ENCODE results near the gene PGAP6. TPM values are rescaled to one million over a fixed set of nuclear protein-coding genes. Genes with fewer than 3 reads are reported as not detected.
"Not testable (repeated sequence)": the region's sequence is repeated elsewhere in the genome, so short reads cannot be mapped to it uniquely, and the experiment has no call there.

The PGAP6 gene
- total RNA-seq, 1 donor from 2014 or later: 11.0 TPM

GRCh38 chr16:392450-393030 is 10.8 kb upstream of the PGAP6 start:
- H3K9me3 ChIP-seq (ENCODE audit: control insufficient read depth in 3 of 3, low read length in 3 of 3): peaks cover 0 to 3% (median 0%) of the 10 kb centered on the region in 3 donors
- no peak overlapping the region for H3K4me3 ChIP-seq (ENCODE audit: low read length in 3 of 3)
- H3K27me3 ChIP-seq (ENCODE audit: control insufficient read depth in 3 of 3, insufficient read depth in 3 of 3, low read length in 3 of 3): no peaks in the 10 kb centered on the region
- H3K36me3 ChIP-seq (ENCODE audit: control insufficient read depth in 3 of 3, insufficient read depth in 3 of 3, low read length in 3 of 3): peaks cover 0 to 2% (median 0%) of the 10 kb centered on the region in 3 donors
- H3K9ac ChIP-seq (ENCODE audit: low read depth in 1 of 3, low read length in 3 of 3): no peak overlapping the region
- H3K27ac ChIP-seq (ENCODE audit: low read depth, low read length): no peak overlapping the region
- H3K4me1 ChIP-seq (ENCODE audit: control insufficient read depth in 3 of 3, insufficient read depth in 3 of 3, low read length in 3 of 3): peaks cover 6 to 14% (median 10%) of the 10 kb centered on the region in 3 donors

GRCh38 chr16:391885-392335 is 10.1 kb upstream of the PGAP6 start:
- no peaks in the 10 kb centered on the region for H3K27me3 ChIP-seq (ENCODE audit: control insufficient read depth in 3 of 3, insufficient read depth in 3 of 3, low read length in 3 of 3)
- H3K4me3 ChIP-seq (ENCODE audit: low read length in 3 of 3): no peak overlapping the region
- H3K36me3 ChIP-seq (ENCODE audit: control insufficient read depth in 3 of 3, insufficient read depth in 3 of 3, low read length in 3 of 3): peaks cover 0 to 2% (median 0%) of the 10 kb centered on the region in 3 donors
- no peak overlapping the region for H3K9ac ChIP-seq (ENCODE audit: low read depth in 1 of 3, low read length in 3 of 3)
- peaks cover 6 to 14% (median 11%) of the 10 kb centered on the region in 3 donors for H3K4me1 ChIP-seq (ENCODE audit: control insufficient read depth in 3 of 3, insufficient read depth in 3 of 3, low read length in 3 of 3)
- no peak overlapping the region for H3K27ac ChIP-seq (ENCODE audit: low read depth, low read length)
- H3K9me3 ChIP-seq (ENCODE audit: control insufficient read depth in 3 of 3, low read length in 3 of 3): peaks cover 0 to 3% (median 0%) of the 10 kb centered on the region in 3 donors

GRCh38 chr16:389352-389751 is 7.6 kb upstream of the PGAP6 start:
- peaks cover 0 to 2% (median 0%) of the 10 kb centered on the region in 3 donors for H3K36me3 ChIP-seq (ENCODE audit: control insufficient read depth in 3 of 3, insufficient read depth in 3 of 3, low read length in 3 of 3)
- no peak overlapping the region for H3K27ac ChIP-seq (ENCODE audit: low read depth, low read length)
- H3K27me3 ChIP-seq (ENCODE audit: control insufficient read depth in 3 of 3, insufficient read depth in 3 of 3, low read length in 3 of 3): no peaks in the 10 kb centered on the region
- H3K9me3 ChIP-seq (ENCODE audit: control insufficient read depth in 3 of 3, low read length in 3 of 3): peaks cover 0 to 3% (median 0%) of the 10 kb centered on the region in 3 donors
- H3K4me3 ChIP-seq (ENCODE audit: low read length in 3 of 3): no peak overlapping the region
- H3K9ac ChIP-seq (ENCODE audit: low read depth in 1 of 3, low read length in 3 of 3): no peak overlapping the region
- H3K4me1 ChIP-seq (ENCODE audit: control insufficient read depth in 3 of 3, insufficient read depth in 3 of 3, low read length in 3 of 3): peaks cover 9 to 21% (median 21%) of the 10 kb centered on the region in 3 donors

GRCh38 chr16:387761-388666 is 6.2 kb upstream of the PGAP6 start:
- peak overlapping the region in 2 of 3 donors; percentile 24 to 52 for H3K4me3 ChIP-seq (ENCODE audit: low read length in 3 of 3)
- not testable (repeated sequence) for H3K27me3 ChIP-seq (ENCODE audit: control insufficient read depth in 3 of 3, insufficient read depth in 3 of 3, low read length in 3 of 3); H3K27ac ChIP-seq (ENCODE audit: low read depth, low read length); H3K36me3 ChIP-seq (ENCODE audit: control insufficient read depth in 3 of 3, insufficient read depth in 3 of 3, low read length in 3 of 3); H3K9me3 ChIP-seq (ENCODE audit: control insufficient read depth in 3 of 3, low read length in 3 of 3)
- H3K9ac ChIP-seq (ENCODE audit: low read depth in 1 of 3, low read length in 3 of 3): peak overlapping the region in 1 of 3 donors; percentile 58
- H3K4me1 ChIP-seq (ENCODE audit: control insufficient read depth in 3 of 3, insufficient read depth in 3 of 3, low read length in 3 of 3): peaks cover 20 to 34% (median 34%) of the 10 kb centered on the region in 3 donors

- H3K4me1 ChIP-seq (ENCODE audit: control insufficient read depth in 3 of 3, insufficient read depth in 3 of 3, low read length in 3 of 3): peaks cover 22 to 38% (median 38%) of the 10 kb centered on the region in 3 donors
- peak overlapping the region in 2 of 3 donors; percentile 20 to 53 for H3K9ac ChIP-seq (ENCODE audit: low read depth in 1 of 3, low read length in 3 of 3)
- H3K27ac ChIP-seq (ENCODE audit: low read depth, low read length): no peak overlapping the region
- H3K9me3 ChIP-seq (ENCODE audit: control insufficient read depth in 3 of 3, low read length in 3 of 3): no peaks in the 10 kb centered on the region
- H3K27me3 ChIP-seq (ENCODE audit: control insufficient read depth in 3 of 3, insufficient read depth in 3 of 3, low read length in 3 of 3): no peaks in the 10 kb centered on the region
- H3K36me3 ChIP-seq (ENCODE audit: control insufficient read depth in 3 of 3, insufficient read depth in 3 of 3, low read length in 3 of 3): no peaks in the 10 kb centered on the region
- H3K4me3 ChIP-seq (ENCODE audit: low read length in 3 of 3): peak overlapping the region in 1 of 3 donors; percentile 41
Observed at GRCh38 chr16:386641-387156, 4.9 kb upstream of the PGAP6 start.

GRCh38 chr16:383326-384051 is 1.7 kb upstream of the PGAP6 start:
- Histone ChIP-seq H3K9me3 (ENCODE audit: control insufficient read depth in 3 of 3, low read length in 3 of 3) (no peaks in the 10 kb centered on the region), H3K4me3 (ENCODE audit: low read length in 3 of 3) (peak overlapping the region; percentile 41 to 84 (median 46)), H3K36me3 (ENCODE audit: control insufficient read depth in 3 of 3, insufficient read depth in 3 of 3, low read length in 3 of 3) (no peaks in the 10 kb centered on the region), H3K27ac (ENCODE audit: low read depth, low read length) (no peak overlapping the region), H3K4me1 (ENCODE audit: control insufficient read depth in 3 of 3, insufficient read depth in 3 of 3, low read length in 3 of 3) (peaks cover 27 to 50% (median 39%) of the 10 kb centered on the region in 3 donors), H3K9ac (ENCODE audit: low read depth in 1 of 3, low read length in 3 of 3) (peak overlapping the region in 1 of 3 donors; percentile 45), H3K27me3 (ENCODE audit: control insufficient read depth in 3 of 3, insufficient read depth in 3 of 3, low read length in 3 of 3) (no peaks in the 10 kb centered on the region)

- H3K27me3 ChIP-seq (ENCODE audit: control insufficient read depth in 3 of 3, insufficient read depth in 3 of 3, low read length in 3 of 3): no peaks in the 10 kb centered on the region
- H3K4me3 ChIP-seq (ENCODE audit: low read length in 3 of 3): peak overlapping the region; percentile 60 to 70 (median 68)
- peaks cover under 1 to 3% (median under 1%) of the 10 kb centered on the region in 3 donors for H3K36me3 ChIP-seq (ENCODE audit: control insufficient read depth in 3 of 3, insufficient read depth in 3 of 3, low read length in 3 of 3)
- peak overlapping the region; percentile 57 to 83 (median 74) for H3K9ac ChIP-seq (ENCODE audit: low read depth in 1 of 3, low read length in 3 of 3)
- no peak overlapping the region for H3K27ac ChIP-seq (ENCODE audit: low read depth, low read length)
- H3K4me1 ChIP-seq (ENCODE audit: control insufficient read depth in 3 of 3, insufficient read depth in 3 of 3, low read length in 3 of 3): peaks cover 23 to 36% (median 23%) of the 10 kb centered on the region in 3 donors
- no peaks in the 10 kb centered on the region for H3K9me3 ChIP-seq (ENCODE audit: control insufficient read depth in 3 of 3, low read length in 3 of 3)
Observed at GRCh38 chr16:381012-381788, 578 bp downstream of the PGAP6 start.

- Histone ChIP-seq H3K27me3 (ENCODE audit: control insufficient read depth in 3 of 3, insufficient read depth in 3 of 3, low read length in 3 of 3) (no peaks in the 10 kb centered on the region), H3K9ac (ENCODE audit: low read depth in 1 of 3, low read length in 3 of 3) (peak overlapping the region; percentile 57 to 83 (median 74)), H3K36me3 (ENCODE audit: control insufficient read depth in 3 of 3, insufficient read depth in 3 of 3, low read length in 3 of 3) (peaks cover 4 to 6% (median 6%) of the 10 kb centered on the region in 3 donors), H3K4me1 (ENCODE audit: control insufficient read depth in 3 of 3, insufficient read depth in 3 of 3, low read length in 3 of 3) (peaks cover 20 to 33% (median 23%) of the 10 kb centered on the region in 3 donors), H3K27ac (ENCODE audit: low read depth, low read length) (no peak overlapping the region), H3K4me3 (ENCODE audit: low read length in 3 of 3) (peak overlapping the region; percentile 60 to 70 (median 68)), H3K9me3 (ENCODE audit: control insufficient read depth in 3 of 3, low read length in 3 of 3) (no peaks in the 10 kb centered on the region)
Observed at GRCh38 chr16:380762-381011, 1.1 kb downstream of the PGAP6 start.
